GM12878 (cell line): ENCODE data around the gene ANKS4B.

Experiments used
- EZH2 ChIP-seq: IDR thresholded peaks from 2 replicates; pipeline ENCODE4 v1.6.1; 2012; ENCODE audit warnings: low read depth, mild to moderate bottlenecking, control low read depth, inconsistent platforms, low read length, borderline replicate concordance; ENCODE audit not compliant: control insufficient read depth
- GATAD2B ChIP-seq: fragments of 450-650 bp; conservative IDR thresholded peaks from 2 replicates; pipeline ENCODE4 v1.6.1; 2017; ENCODE audit warnings: low read depth, mild to moderate bottlenecking, moderate library complexity
- JUNB ChIP-seq: IDR thresholded peaks from 2 replicates; pipeline ENCODE4 v1.6.1; 2016; ENCODE audit warnings: antibody characterized with exemption, mild to moderate bottlenecking
- POLR2A ChIP-seq: IDR thresholded peaks from 2 replicates; pipeline ENCODE4 v1.6.1; 2011; ENCODE audit warnings: low read depth, mild to moderate bottlenecking, low read length
- RBBP5 ChIP-seq: fragments of 200-600 bp; sonication (generic); conservative IDR thresholded peaks from 2 replicates; pipeline ENCODE4 v1.6.1; 2016
- SMC3 ChIP-seq: IDR thresholded peaks from 2 replicates; pipeline ENCODE4 v1.6.1; 2011; ENCODE audit warnings: low read length, improper control_type of control experiment, borderline replicate concordance
- ZBED1 ChIP-seq: IDR thresholded peaks from 2 replicates; pipeline ENCODE4 v1.6.1; 2016; ENCODE audit warnings: borderline replicate concordance
- TF ChIP-seq, protein P1 (sequence below), 3 experiments: IDR thresholded peaks in 2 of 3; conservative IDR thresholded peaks in 1 of 3; 2 replicates each; pipeline ENCODE4 v1.5.1; 2011; ENCODE audit warnings: low read depth in 3 of 3, low read length in 3 of 3, mild to moderate bottlenecking in 3 of 3, control low read depth in 2 of 3, moderate library complexity in 2 of 3, inconsistent platforms in 1 of 3, mixed read lengths in 1 of 3; ENCODE audit not compliant: control insufficient read depth in 2 of 3, insufficient read depth in 1 of 3; ENCODE audit errors: extremely low read depth in 1 of 3
- TF ChIP-seq, protein P2 (sequence below): IDR thresholded peaks from 2 replicates; pipeline ENCODE4 v1.6.1; 2011; ENCODE audit warnings: low read depth, mild to moderate bottlenecking, low read length, moderate library complexity, borderline replicate concordance; ENCODE audit errors: extremely low read depth

DNA sequence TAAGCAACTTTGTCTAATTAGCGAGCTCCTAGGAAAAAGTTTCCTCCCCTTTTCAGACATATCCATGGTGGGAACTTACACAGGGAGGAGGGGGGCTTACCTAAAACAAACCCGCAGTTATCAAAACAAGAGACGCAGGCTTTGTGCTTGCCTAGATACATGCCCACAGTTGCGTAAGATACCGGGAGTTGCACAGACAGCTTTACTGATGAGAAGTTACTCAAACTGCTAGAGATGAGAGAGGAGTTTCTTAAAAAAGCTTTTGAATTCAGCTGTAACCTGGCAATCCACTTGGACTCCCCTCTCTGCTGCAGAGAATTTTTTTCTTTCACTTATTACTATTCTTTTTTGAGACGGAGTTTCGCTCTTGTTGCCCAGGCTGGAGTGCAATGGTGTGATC is 15.3 kb upstream of the ANKS4B start:
- TF ChIP-seq, protein P1, sequence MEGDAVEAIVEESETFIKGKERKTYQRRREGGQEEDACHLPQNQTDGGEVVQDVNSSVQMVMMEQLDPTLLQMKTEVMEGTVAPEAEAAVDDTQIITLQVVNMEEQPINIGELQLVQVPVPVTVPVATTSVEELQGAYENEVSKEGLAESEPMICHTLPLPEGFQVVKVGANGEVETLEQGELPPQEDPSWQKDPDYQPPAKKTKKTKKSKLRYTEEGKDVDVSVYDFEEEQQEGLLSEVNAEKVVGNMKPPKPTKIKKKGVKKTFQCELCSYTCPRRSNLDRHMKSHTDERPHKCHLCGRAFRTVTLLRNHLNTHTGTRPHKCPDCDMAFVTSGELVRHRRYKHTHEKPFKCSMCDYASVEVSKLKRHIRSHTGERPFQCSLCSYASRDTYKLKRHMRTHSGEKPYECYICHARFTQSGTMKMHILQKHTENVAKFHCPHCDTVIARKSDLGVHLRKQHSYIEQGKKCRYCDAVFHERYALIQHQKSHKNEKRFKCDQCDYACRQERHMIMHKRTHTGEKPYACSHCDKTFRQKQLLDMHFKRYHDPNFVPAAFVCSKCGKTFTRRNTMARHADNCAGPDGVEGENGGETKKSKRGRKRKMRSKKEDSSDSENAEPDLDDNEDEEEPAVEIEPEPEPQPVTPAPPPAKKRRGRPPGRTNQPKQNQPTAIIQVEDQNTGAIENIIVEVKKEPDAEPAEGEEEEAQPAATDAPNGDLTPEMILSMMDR (IDR thresholded peaks at IDR 0.05 in 2 of 3, conservative IDR thresholded peaks at IDR 0.05 in 1 of 3; ENCODE audit: control insufficient read depth in 2 of 3, extremely low read depth in 1 of 3, insufficient read depth in 1 of 3, low read depth in 3 of 3, low read length in 3 of 3): no peak
- TF ChIP-seq EZH2: no peak
- no peak for TF ChIP-seq JUNB
- TF ChIP-seq SMC3: no peak
- no peak for TF ChIP-seq ZBED1
- TF ChIP-seq, protein P2, sequence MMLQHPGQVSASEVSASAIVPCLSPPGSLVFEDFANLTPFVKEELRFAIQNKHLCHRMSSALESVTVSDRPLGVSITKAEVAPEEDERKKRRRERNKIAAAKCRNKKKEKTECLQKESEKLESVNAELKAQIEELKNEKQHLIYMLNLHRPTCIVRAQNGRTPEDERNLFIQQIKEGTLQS: no peak
- TF ChIP-seq POLR2A: no peak
- no peak for TF ChIP-seq GATAD2B
- no peak for TF ChIP-seq RBBP5
